SU-DHL-6 (cell line): ENCODE data around the gene TREX2.

ENCODE experiments used
- H2AFZ ChIP-seq: fragments of 200-600 bp; sonication (generic); 2 replicates; pipeline ENCODE4 v1.6.1; 2014; ENCODE audit warnings: low read depth, mild to moderate bottlenecking, moderate library complexity, mixed read lengths, antibody characterized with exemption, low read length; ENCODE audit not compliant: severe bottlenecking
- H3F3A ChIP-seq: fragments of 200-600 bp; shearing (Covaris generic); 2 replicates; pipeline ENCODE4 v1.6.0; 2016; ENCODE audit warnings: antibody characterized with exemption, mild to moderate bottlenecking; ENCODE audit not compliant: insufficient read depth
- H3K27ac ChIP-seq: fragments of 200-600 bp; sonication (generic); 2 replicates; pipeline ENCODE4 v1.5.1; 2016; ENCODE audit warnings: low read depth, mild to moderate bottlenecking, low read length, moderate library complexity, mixed read lengths
- H3K27me3 ChIP-seq: fragments of 200-600 bp; sonication (generic), shearing (Covaris generic); 2 replicates; pipeline ENCODE4 v1.6.0; 2014; ENCODE audit warnings: mild to moderate bottlenecking, low read length
- H3K36me3 ChIP-seq: fragments of 200-600 bp; sonication (generic); 2 replicates; pipeline ENCODE4 v1.6.1; 2014; ENCODE audit warnings: mild to moderate bottlenecking, low read length, mixed read lengths
- H3K4me2 ChIP-seq: fragments of 300-600, 200-600 bp; shearing (Covaris generic), sonication (generic); 2 replicates; pipeline ENCODE4 v1.6.0; 2014; ENCODE audit warnings: low read length, low read depth, mild to moderate bottlenecking; ENCODE audit not compliant: poor library complexity, severe bottlenecking
- H3K4me3 ChIP-seq: fragments of 200-600 bp; sonication (generic); 2 replicates; pipeline ENCODE4 v1.5.1; 2014; ENCODE audit warnings: antibody characterized with exemption, low read length, mild to moderate bottlenecking, mixed read lengths; ENCODE audit not compliant: insufficient read depth, poor library complexity, severe bottlenecking
- H3K79me2 ChIP-seq: fragments of 200-600 bp; sonication (generic); 2 replicates; pipeline ENCODE4 v1.6.1; 2014; ENCODE audit warnings: mild to moderate bottlenecking, low read length, moderate library complexity; ENCODE audit not compliant: insufficient read depth
- H3K9ac ChIP-seq: fragments of 200-600 bp; sonication (generic); 2 replicates; pipeline ENCODE4 v1.7.0; 2014; ENCODE audit warnings: mild to moderate bottlenecking, low read length
- H3K9me2 ChIP-seq: fragments of 200-600 bp; sonication (generic); replicated peaks from 2 replicates; pipeline ENCODE4 v1.6.1; 2014; ENCODE audit warnings: low read length; ENCODE audit not compliant: insufficient read depth
- H3K9me3 ChIP-seq: fragments of 200-600 bp; sonication (generic); 2 replicates; pipeline ENCODE4 v1.6.1; 2014; ENCODE audit warnings: low read length, mixed read lengths; ENCODE audit not compliant: insufficient read depth
- H4K20me1 ChIP-seq: fragments of 200-600 bp; sonication (generic); 2 replicates; pipeline ENCODE4 v1.6.1; 2014; ENCODE audit warnings: low read depth, mild to moderate bottlenecking, antibody characterized with exemption, low read length, moderate library complexity, mixed read lengths
- CTCF ChIP-seq: fragments of 200-600 bp; sonication (generic); IDR thresholded peaks from one replicate; pipeline ENCODE4 v1.5.1; 2017; ENCODE audit warnings: antibody characterized with exemption, mild to moderate bottlenecking, low read length, moderate library complexity; ENCODE audit not compliant: insufficient read depth, poor library complexity, severe bottlenecking
- EZH2phosphoT487 ChIP-seq: fragments of 200-600 bp; sonication (generic), shearing (Covaris generic); conservative IDR thresholded peaks from 2 replicates; pipeline ENCODE4 v1.6.1; 2018; ENCODE audit warnings: mild to moderate bottlenecking, antibody characterized with exemption, low read length, moderate library complexity, mixed read lengths

Gene TREX2

GRCh38 chrX:153448556-153449367 is 2.9 kb upstream of the TREX2 start:
- Histone ChIP-seq H3K9me3 (no peaks in the 10 kb centered on the region), H4K20me1 (no peaks in the 10 kb centered on the region), H3F3A (no peaks in the 10 kb centered on the region), H3K9ac (no peak overlapping the region), H3K36me3 (no peaks in the 10 kb centered on the region), H3K27me3 (no peaks in the 10 kb centered on the region), H3K4me3 (no peak overlapping the region), H3K4me2 (no peak overlapping the region), H3K27ac (no peak overlapping the region), H3K9me2 (no peaks in the 10 kb centered on the region), H3K79me2 (no peaks in the 10 kb centered on the region), H2AFZ (no peak overlapping the region)
- no peak for TF ChIP-seq CTCF
- TF ChIP-seq EZH2phosphoT487: no peak

GRCh38 chrX:153447581-153447960 is 1.7 kb upstream of the TREX2 start:
- no peaks in the 10 kb centered on the region for H3K79me2 ChIP-seq
- H3K27me3 ChIP-seq: no peaks in the 10 kb centered on the region
- no peak overlapping the region for H3K27ac ChIP-seq
- H3K36me3 ChIP-seq: no peaks in the 10 kb centered on the region
- H4K20me1 ChIP-seq: no peaks in the 10 kb centered on the region
- no peak overlapping the region for H3K9ac ChIP-seq
- no peak overlapping the region for H2AFZ ChIP-seq
- H3K9me3 ChIP-seq: no peaks in the 10 kb centered on the region
- H3K4me3 ChIP-seq: no peak overlapping the region
- TF ChIP-seq EZH2phosphoT487 (no peak), CTCF (no peak)
- no peak overlapping the region for H3K4me2 ChIP-seq
- no peaks in the 10 kb centered on the region for H3F3A ChIP-seq
- H3K9me2 ChIP-seq: no peaks in the 10 kb centered on the region

- H3K9me3 ChIP-seq: no peaks in the 10 kb centered on the region
- no peak for TF ChIP-seq EZH2phosphoT487
- no peak for TF ChIP-seq CTCF
- no peak overlapping the region for H3K4me2 ChIP-seq
These were observed 1.2 kb upstream of the TREX2 start for GRCh38 chrX:153446950-153447580.

More at GRCh38 chrX:153446950-153447580, 1.2 kb upstream of the TREX2 start:
- Histone ChIP-seq H3F3A (no peaks in the 10 kb centered on the region), H3K27me3 (no peaks in the 10 kb centered on the region), H3K36me3 (no peaks in the 10 kb centered on the region), H3K9me2 (no peaks in the 10 kb centered on the region), H2AFZ (no peak overlapping the region), H3K27ac (no peak overlapping the region), H3K79me2 (no peaks in the 10 kb centered on the region), H3K4me3 (no peak overlapping the region), H4K20me1 (no peaks in the 10 kb centered on the region), H3K9ac (no peak overlapping the region)
